Measurements from ENCODE around the gene PRPF8. TPM values are rescaled to one million over a fixed set of nuclear protein-coding genes. Genes with fewer than 3 reads are reported as not detected.

PRPF8 gene
- total and polyA plus RNA-seq, 10 of the 15 experiments (the other 5 are each of a cell fraction or from before 2014, with no cell fraction given) = 77.2 to 337 (median 162) TPM

DNA sequence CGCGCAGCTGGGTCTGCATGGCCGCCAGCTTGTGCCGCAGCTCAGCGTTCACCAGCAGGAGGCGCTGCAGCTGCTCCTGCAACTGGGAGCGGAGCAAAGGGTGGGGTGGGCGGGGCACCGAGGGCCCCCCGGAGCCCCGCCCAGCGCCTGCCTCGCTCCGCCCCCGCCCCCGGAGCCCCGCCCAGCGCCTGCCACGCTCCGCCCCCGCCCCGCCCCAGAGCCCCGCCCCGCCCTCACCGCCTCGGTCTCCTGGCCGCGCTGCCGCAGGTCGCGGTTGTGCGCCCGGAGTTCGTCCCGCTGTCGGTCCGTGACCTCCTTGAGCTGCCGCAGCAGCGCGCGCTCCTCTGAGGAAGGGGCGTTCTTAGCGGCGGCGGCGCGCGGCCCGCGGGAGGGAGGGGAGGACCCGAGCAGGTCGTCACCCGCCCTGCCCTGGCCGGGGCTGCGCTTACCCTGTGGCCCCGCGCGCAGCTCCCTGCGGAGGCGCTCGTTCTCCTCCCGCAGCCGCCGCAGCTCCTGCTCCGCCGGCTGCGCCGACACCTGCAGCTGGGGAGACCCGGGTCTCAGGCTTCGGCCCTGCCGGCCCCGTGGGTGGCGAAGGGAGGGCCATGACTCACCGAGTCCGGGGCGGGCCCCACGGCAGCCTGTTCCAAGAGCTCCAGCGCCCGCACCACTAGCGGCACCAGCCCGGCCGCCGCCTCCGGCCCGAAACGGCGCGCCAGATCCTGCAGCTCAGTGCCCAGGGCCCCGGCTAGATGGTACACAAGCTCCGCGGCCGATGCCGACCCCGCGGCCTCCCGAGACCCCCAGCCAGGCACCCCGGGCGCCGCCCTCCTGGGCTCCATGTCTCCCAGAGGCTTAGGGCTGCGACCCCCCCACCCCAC, 35.5 kb downstream of the PRPF8 start (continued):
- TF ChIP-seq CUX1 (IDR thresholded peaks at IDR 0.05; ENCODE audit: insufficient replicate concordance, low read depth, low read length) (no peak), ZNF24 (IDR thresholded peaks at IDR 0.05) (no peak), KDM1A (IDR thresholded peaks at IDR 0.05; ENCODE audit: borderline replicate concordance) (no peak), HDAC6 (IDR thresholded peaks at IDR 0.05; ENCODE audit: unreplicated experiment) (no peak), SPI1 (IDR thresholded peaks at IDR 0.05; ENCODE audit: borderline replicate concordance, insufficient read depth, low read depth, low read length) (no peak), LARP7 (IDR thresholded peaks at IDR 0.05) (peak; percentile 76), SIX5 (IDR thresholded peaks at IDR 0.05; ENCODE audit: low read depth, low read length, severe bottlenecking) (no peak), CREM (IDR thresholded peaks at IDR 0.05; ENCODE audit: low read depth) (0 out of 2 replicates have a peak, but pooled peaks have one; percentile 41), SUPT20H (IDR thresholded peaks at IDR 0.05; ENCODE audit: borderline replicate concordance, control insufficient read depth, low read depth, low read length) (no peak), BACH1 (IDR thresholded peaks at IDR 0.05; ENCODE audit: borderline replicate concordance) (no peak), SMAD1 (IDR thresholded peaks at IDR 0.05; ENCODE audit: low read depth, partially characterized antibody) (no peak), SKIL (IDR thresholded peaks at IDR 0.05; ENCODE audit: low read depth, poor library complexity, severe bottlenecking) (no peak), STAT1 (conservative IDR thresholded peaks at IDR 0.05) (0 out of 2 replicates have a peak, but pooled peaks have one; percentile 40)
- TF ChIP-seq, protein P1, sequence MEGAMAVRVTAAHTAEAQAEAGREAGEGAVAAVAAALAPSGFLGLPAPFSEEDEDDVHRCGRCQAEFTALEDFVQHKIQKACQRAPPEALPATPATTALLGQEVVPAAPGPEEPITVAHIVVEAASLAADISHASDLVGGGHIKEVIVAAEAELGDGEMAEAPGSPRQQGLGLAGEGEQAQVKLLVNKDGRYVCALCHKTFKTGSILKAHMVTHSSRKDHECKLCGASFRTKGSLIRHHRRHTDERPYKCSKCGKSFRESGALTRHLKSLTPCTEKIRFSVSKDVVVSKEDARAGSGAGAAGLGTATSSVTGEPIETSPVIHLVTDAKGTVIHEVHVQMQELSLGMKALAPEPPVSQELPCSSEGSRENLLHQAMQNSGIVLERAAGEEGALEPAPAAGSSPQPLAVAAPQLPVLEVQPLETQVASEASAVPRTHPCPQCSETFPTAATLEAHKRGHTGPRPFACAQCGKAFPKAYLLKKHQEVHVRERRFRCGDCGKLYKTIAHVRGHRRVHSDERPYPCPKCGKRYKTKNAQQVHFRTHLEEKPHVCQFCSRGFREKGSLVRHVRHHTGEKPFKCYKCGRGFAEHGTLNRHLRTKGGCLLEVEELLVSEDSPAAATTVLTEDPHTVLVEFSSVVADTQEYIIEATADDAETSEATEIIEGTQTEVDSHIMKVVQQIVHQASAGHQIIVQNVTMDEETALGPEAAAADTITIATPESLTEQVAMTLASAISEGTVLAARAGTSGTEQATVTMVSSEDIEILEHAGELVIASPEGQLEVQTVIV (IDR thresholded peaks at IDR 0.05; ENCODE audit: borderline replicate concordance, partially characterized antibody) = no peak
